Prostate gland (tissue), 2 donors: ENCODE data around the gene LSM4. TPM values are rescaled to one million over a fixed set of nuclear protein-coding genes. Genes with fewer than 3 reads are reported as not detected.

Source experiments
- DNase-seq: peaks from one replicate; pipeline ENCODE4 v3.0.0-alpha.2; 2019; ENCODE audit warnings: low spot score
- H3K27ac ChIP-seq, 2 donors: fragments of 200-600 bp; sonication (generic); 2 replicates each; pipeline ENCODE4 v1.5.1; 2017 to 2019
- H3K27me3 ChIP-seq: fragments of 200-600 bp; sonication (generic); replicated peaks from 2 replicates; pipeline ENCODE4 v1.5.1; 2019; ENCODE audit not compliant: insufficient read depth
- H3K36me3 ChIP-seq, 2 donors: fragments of 200-600 bp; sonication (generic); 1 replicate in 1 of 2; 2 replicates in 1 of 2; pipeline versions ENCODE4 v1.5.1 to v1.8.1; 2017 to 2019
- H3K4me1 ChIP-seq: fragments of 200-600 bp; sonication (generic); replicated peaks from 2 replicates; pipeline ENCODE4 v1.5.1; 2019
- H3K4me3 ChIP-seq, 2 donors: fragments of 200-600 bp; sonication (generic); 2 replicates each; pipeline ENCODE4 v1.5.1; 2017 to 2019
- H3K9me3 ChIP-seq: fragments of 200-600 bp; sonication (generic); 2 replicates; pipeline ENCODE4 v1.5.1; 2017
- POLR2A ChIP-seq: fragments of 450-650 bp; IDR thresholded peaks from one replicate; pipeline ENCODE4 v1.6.1; 2016; ENCODE audit warnings: antibody characterized with exemption, mild to moderate bottlenecking
- POLR2AphosphoS5 ChIP-seq: sonication (generic); formaldehyde crosslinking; IDR thresholded peaks from one replicate; pipeline ENCODE4 v1.6.1; 2017; ENCODE audit warnings: antibody characterized with exemption
- WGBS: methylation state at CpG from one replicate; pipeline ENCODE4 v1.1.5; 2018; 5-methylcytosine and 5-hydroxymethylcytosine counted together
- intact Hi-C: fragments of 100-400 bp; cut with DNase I; formaldehyde crosslinking; loops from one replicate; pipeline ENCODE4 v1.14.2; 2022
- total RNA-seq, 2 donors: library from RNA; depleted of rRNA; stranded (reverse); fragments of >200 nt; gene quantifications; one replicate each; pipeline ENCODE4 v1.1.0, GENCODE V29; 2016
- TF ChIP-seq, protein P1 (sequence below), 4 experiments: fragments of 200-600 bp in 2 of 4; fragments of 450-650 bp in 2 of 4; sonication (generic) in 2 of 4; IDR thresholded peaks; 1 replicate in 3 of 4; 2 replicates in 1 of 4; pipeline ENCODE4 v1.5.1; 2016 to 2019; ENCODE audit warnings: antibody characterized with exemption in 4 of 4, mild to moderate bottlenecking in 2 of 4, moderate library complexity in 2 of 4

LSM4 gene
- total RNA-seq, 2 donors from 2014 or later: 157 to 215 TPM

DNA sequence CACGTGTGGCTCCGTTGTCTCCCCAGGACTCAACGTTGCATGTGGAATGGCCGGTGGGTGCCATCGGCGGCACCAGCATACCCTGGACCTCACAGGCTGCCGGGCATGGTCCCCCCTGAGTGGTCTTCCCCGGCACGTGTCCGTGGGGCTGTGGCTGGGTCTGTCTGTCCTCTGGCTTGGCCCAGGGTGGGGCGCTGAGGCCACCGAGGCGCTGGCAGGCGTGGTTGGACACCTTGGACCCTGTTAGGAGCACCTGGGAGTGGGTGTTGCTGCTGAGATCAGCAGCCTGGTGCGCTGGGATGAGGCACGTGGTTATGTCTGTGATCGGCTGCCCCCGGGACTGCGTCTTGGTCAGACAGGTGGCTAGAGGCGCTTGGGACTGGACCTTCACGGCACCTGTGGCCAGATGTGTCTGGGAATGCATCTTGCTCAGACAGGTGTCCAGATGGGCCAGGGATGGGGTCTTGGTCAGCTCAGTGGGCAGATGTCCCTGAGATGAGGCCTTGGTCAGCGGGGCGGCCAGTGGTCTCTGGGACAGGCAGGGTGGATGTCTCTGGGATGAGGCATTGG lies 57.8 kb downstream of the LSM4 start:
- Histone ChIP-seq H3K27me3 (no peaks in the 10 kb centered on the region), H3K27ac (no peak overlapping the region), H3K9me3 (no peaks in the 10 kb centered on the region), H3K4me1 (no peaks in the 10 kb centered on the region), H3K36me3 (peaks cover 7 to 10% of the 10 kb centered on the region in 2 donors), H3K4me3 (no peak overlapping the region)
- intact Hi-C loops: no loop called here
- TF ChIP-seq, protein P1, sequence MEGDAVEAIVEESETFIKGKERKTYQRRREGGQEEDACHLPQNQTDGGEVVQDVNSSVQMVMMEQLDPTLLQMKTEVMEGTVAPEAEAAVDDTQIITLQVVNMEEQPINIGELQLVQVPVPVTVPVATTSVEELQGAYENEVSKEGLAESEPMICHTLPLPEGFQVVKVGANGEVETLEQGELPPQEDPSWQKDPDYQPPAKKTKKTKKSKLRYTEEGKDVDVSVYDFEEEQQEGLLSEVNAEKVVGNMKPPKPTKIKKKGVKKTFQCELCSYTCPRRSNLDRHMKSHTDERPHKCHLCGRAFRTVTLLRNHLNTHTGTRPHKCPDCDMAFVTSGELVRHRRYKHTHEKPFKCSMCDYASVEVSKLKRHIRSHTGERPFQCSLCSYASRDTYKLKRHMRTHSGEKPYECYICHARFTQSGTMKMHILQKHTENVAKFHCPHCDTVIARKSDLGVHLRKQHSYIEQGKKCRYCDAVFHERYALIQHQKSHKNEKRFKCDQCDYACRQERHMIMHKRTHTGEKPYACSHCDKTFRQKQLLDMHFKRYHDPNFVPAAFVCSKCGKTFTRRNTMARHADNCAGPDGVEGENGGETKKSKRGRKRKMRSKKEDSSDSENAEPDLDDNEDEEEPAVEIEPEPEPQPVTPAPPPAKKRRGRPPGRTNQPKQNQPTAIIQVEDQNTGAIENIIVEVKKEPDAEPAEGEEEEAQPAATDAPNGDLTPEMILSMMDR (IDR thresholded peaks at IDR 0.05): no peak
- no peak for TF ChIP-seq POLR2A
- TF ChIP-seq POLR2AphosphoS5: no peak
- DNase-seq: no peak
- 93% methylated on average over 22 of the region's 23 CpGs for WGBS

DNA sequence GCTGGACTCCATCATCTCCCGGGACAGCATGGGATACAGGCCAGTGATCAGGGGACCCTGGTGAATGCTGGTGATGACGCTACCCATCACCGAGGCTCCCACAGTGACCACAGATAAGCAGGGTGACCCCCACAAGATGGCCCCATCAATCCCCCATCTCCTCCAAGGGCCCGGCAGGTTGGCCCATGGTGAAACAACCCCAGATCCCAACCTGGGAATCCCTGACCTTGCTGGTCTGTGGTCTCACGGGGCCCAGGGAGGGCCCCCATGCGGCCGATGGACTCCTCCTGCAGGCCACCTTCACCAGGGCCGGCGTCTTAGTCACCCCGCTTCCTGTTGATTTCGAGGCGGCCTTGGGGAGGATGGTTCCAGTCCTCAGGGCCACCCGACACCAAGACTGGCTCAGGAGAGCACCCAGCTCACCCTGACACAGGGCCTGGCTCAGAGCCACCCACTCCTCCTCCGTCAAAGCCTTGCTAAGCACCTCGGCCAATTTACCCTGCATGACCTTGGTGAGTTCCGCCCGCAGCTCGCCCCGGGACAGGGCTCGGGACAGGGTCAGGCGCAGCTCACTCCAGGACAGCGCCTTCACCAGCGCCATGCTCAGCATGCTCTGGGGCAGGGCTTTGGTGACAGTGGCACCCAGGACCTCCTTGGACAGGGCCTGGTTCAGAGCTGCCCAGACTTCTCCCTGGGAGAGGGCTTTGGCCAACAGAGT lies 58.6 kb downstream of the LSM4 start:
- H3K4me1 ChIP-seq: no peaks in the 10 kb centered on the region
- H3K36me3 ChIP-seq: peaks cover 7 to 10% of the 10 kb centered on the region in 2 donors
- WGBS: 92% methylated on average over 20 of the region's 23 CpGs
- no peak for DNase-seq
- no peak overlapping the region for H3K4me3 ChIP-seq
- H3K27me3 ChIP-seq: no peaks in the 10 kb centered on the region
- no peak overlapping the region for H3K27ac ChIP-seq
- H3K9me3 ChIP-seq: no peaks in the 10 kb centered on the region
- TF ChIP-seq POLR2A: no peak
- no peak for TF ChIP-seq POLR2AphosphoS5
- TF ChIP-seq, protein P1 (IDR thresholded peaks at IDR 0.05): no peak
- intact Hi-C loops: no loop called here

DNA sequence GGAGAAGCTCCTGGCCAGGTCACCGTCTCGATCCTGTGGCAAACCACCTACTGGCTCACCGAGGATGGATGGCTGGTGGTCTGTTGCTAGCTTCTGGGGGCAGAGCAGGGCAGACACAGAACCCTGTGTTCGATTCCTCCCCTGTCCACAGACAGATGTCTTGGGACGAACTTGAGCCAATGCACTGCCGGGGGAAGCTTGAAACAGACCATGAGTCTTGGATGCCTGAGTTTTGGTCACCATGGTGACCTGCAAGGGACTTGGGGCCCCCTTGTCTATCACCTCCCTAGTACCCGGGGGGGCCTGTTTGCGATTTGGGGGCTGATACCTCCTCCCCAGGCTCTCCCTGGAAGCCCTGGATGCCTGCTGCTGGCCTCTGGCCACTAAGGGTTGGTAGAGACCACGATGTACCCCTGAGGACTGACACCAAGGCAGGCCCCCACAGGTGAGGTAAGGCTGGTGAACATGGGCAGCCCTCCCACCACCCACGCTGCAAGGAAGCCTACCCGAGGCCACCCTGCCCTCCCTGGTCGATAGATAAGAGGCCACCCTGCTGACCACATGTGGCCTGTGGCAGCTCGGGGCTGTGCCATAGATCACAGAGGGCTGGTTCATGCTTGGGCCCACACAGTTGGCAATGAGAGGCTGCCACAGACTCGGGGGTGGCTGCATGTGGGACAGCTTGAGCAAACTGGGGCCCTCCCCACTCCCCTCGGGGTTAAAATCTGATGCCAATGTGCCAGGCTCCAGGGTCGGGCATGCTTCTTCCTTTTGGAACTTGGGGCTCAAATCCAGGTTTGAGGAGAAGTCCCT lies 59.3 kb downstream of the LSM4 start:
- 89% methylated on average over 15 of the region's 16 CpGs for WGBS
- DNase-seq: no peak

DNA sequence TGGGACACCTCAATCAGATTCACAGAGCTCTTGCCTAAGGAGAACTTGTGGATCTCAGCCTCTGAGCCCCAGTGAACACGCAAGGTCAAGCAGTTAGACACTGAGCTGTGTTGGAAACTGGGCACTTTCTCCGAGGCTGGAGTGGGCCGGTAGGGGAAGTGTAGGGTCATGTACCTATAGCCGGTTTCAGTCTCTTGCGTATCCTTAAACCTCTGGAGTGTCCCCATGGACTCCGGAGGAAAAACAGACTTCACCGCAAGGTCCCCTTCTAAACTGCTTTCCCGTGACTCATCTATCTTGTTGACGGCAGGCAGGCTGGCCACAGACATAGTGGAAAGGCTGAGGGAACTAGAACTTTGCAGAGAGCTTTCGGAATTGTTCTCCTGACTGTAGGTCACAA lies 60.0 kb downstream of the LSM4 start:
- intact Hi-C loops: no loop called here
- TF ChIP-seq POLR2A: no peak
- TF ChIP-seq, protein P1 (IDR thresholded peaks at IDR 0.05): no peak
- no peak for TF ChIP-seq POLR2AphosphoS5
- peaks cover 7 to 10% of the 10 kb centered on the region in 2 donors for H3K36me3 ChIP-seq

More for the DNA sequence above, 59.3 kb downstream of the LSM4 start:
- Histone ChIP-seq H3K36me3 (peaks cover 7 to 10% of the 10 kb centered on the region in 2 donors), H3K4me1 (no peaks in the 10 kb centered on the region), H3K27me3 (no peaks in the 10 kb centered on the region), H3K4me3 (no peak overlapping the region), H3K9me3 (no peaks in the 10 kb centered on the region), H3K27ac (no peak overlapping the region)
- TF ChIP-seq POLR2A (no peak), POLR2AphosphoS5 (no peak)
- TF ChIP-seq, protein P1 (IDR thresholded peaks at IDR 0.05): no peak
- intact Hi-C loops: no loop called here

More for the DNA sequence above, 60.0 kb downstream of the LSM4 start:
- Histone ChIP-seq H3K27me3 (no peaks in the 10 kb centered on the region), H3K4me1 (no peaks in the 10 kb centered on the region), H3K27ac (no peak overlapping the region), H3K4me3 (no peak overlapping the region), H3K9me3 (no peaks in the 10 kb centered on the region)
- WGBS: 89% methylated on average over 10 of the region's 10 CpGs
- no peak for DNase-seq
